HG03565 (cell line): ENCODE results near the gene DGKB.
"Not testable (repeated sequence)": the region's sequence is repeated elsewhere in the genome, so short reads cannot be mapped to it uniquely, and the experiment has no call there.

Experiments used
- ATAC-seq: cut with Tn5 transposase; IDR thresholded peaks from one replicate; pipeline ENCODE4 v1.9.1; 2021; ENCODE audit warnings: mild to moderate bottlenecking, moderate library complexity; ENCODE audit not compliant: unreplicated experiment

The DGKB gene

DNA sequence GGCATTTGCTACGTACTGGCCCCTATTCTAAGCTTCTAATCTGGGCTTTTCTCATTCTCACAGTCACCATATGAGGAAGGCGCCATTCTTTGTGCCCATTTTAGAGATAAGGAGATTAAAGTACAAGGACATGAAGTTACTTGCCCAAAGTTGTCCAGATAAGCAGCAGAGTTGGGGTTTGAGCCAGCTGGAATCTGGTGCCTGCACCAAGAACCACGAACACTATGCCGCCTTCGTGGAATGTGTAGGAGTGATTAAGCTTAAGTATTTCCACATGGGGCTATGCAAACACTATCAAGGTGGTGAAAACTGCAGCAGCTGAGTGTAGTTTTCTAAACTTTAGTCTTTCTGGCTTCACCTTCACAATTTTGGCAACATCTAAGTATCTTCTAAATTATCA, 570.4 kb downstream of the DGKB start:
- no peak for ATAC-seq

DNA sequence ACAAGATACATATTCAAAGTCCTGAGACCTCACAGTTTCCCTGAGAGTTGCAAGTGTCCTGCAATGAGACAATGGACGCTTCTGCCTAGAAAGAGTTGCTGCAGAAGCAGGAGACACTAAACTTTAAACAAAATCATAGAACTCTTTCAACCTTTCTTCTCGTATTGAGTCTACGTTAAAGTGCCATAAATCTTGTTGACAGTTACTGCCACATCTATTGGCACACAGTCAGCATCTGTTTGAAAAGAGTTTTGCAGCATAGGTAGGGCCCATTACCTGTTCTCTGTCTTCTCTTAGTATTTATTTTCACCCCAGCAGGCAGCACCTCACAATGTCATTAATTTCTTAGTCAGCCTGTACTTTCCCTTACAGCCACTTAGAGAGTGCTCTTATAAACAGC, 577.8 kb downstream of the DGKB start:
- no peak for ATAC-seq

DNA sequence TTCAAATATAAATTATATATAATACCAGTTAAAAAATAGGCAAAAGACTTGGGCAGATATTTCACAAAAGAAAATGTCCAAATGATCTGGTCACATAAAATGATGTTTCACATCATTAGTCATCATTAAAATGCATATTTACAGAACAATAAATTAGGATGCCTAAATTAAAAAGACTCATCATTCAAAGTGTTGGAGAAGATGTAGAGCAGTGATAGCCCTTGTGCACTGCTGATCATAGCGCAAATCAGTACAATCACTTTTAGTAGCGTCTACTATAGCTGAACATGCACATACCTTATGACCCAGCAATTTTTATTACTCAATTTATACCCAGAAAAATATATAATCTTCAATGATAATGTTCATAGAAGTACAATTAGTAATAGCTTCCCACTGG, 579.8 kb downstream of the DGKB start:
- ATAC-seq, result no peak

DNA sequence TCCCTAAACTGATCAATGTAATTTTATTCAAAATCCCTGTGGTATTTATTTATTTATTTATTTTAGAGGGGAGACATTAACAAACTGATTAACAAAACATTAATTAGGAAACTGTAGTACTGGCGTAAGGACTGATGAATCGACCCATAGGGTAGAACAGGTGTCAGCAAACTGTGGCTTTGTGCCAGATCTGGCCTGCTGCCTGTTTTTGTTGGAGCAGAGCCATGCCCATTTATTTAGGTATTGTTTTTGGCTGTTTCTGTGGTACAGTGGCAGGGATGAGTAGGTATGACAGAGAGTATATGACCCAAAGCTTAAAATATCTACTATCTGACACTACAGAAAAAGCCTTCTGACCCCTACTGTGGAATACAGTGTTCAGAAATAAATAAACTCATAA, 580.6 kb downstream of the DGKB start:
- no peak for ATAC-seq

DNA sequence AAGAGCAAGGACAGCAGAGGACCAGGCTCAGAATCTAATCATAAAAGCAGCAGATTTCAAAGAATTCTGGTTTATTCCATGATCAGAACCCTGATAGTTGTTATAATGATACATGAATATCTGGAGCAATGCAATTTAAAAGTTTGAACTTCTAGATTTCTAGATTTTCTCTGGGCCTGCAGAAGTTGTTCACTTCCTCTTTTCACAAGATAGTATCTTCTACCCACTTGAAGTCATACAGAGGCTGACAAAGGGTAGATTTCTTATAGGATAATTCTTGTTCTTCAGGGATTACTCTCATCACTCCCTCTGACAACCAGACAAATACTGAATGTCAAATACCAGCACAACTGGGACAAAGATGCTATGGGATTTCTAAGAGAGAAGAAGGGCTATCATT, 593.1 kb downstream of the DGKB start:
- no peak for ATAC-seq

DNA sequence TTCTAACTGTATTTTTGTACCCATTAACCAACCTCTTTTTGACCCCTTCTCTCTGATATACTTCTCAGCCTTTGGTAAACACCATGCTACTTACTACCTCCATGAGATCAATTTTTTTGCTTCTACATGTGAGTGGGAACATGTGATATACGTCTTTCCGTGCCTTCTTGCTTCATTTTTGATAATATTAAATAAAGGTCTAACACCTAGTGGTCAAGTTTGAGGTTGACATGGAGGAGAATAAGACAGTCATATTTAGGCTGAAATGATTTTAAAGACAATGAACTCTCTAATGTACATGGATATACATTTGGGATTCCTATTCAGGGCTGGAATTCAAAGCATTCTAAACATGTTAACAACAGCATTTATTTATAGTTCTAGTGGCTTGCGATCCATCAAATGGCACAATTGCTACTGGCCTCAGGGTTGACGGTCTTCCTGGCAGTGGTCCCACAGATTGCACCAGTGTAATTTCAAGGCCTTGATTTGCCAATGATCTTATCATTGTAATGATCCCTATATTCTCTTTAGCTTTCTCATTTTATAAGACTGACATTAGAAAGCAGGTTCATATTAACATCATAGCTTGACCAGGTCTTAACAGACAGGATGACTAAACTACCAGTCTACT, 597.2 kb downstream of the DGKB start:
- ATAC-seq, result no peak

DNA sequence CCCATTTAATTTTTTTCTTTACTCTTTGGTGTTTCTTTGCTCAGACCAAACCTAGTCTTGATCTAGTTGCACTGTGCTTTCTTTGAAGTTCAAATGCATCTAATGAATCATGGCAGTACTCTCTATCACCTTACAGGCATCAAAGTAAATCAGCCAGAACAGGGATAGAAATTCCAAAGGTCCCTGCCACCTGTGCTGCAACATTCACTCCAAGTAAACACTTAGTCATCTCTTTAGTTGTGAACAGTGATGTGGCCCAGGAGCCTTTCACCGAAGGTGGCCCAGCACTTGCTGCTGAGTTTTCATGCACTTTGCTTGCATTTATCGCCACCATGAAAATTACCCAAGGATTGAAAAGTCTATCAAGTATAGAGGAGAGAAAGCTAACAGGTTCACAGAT, 599.0 kb downstream of the DGKB start:
- ATAC-seq, result no peak

DNA sequence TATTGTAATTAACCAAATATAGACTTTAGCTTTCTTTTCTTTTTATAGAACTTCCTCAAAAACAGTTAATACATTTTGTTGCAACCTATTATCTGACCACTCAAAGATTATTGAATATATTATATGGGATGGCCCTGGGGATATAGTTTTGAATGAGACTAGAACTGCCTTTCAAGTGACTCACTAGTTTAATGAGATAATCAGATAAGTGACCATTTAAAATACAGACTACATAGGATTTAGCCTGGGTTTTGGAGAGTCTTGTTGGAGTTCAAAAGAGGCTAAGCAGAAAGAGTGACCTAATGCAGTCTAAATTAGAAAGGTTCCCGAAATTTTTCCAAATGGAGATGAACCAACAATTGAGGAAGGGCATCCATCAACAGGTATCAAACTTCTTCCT, 607.9 kb downstream of the DGKB start:
- no peak for ATAC-seq

DNA sequence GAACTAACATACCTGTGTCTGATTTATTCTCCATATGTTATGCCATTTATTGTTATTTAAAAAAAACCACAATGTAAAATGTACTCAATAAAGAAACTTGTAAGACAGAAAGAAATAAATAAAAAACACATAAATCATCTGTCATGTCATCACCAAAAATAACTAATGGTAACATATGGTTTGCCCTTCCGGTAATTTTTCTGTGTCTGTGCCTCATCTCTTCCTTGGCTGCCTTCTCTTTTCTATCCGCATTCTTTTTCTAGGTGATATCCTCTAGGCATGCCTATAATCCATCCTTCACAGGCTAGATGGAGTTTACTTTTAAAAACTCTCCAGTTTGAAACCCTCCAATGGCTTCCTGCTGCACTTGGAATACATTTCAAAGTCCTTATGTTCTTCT, 609.1 kb downstream of the DGKB start:
- no peak for ATAC-seq

DNA sequence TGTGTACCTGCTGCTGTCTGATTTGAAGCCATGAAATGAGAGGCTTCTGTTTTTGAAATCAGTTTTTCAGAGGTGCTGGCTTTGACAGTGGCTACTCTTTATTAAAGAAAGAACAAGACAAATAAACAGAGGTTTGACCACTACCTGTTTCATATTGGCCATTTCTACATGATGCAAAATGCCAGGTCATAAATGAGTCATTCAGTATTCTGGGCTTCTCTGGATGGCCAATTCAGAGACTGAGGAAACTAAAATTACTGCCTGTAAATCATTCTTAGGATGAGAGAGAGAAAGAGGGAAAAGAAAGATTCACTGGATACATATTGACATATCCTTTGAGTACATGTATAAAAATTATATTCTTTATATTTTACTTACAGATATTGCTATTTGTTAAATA, 609.8 kb downstream of the DGKB start:
- no peak for ATAC-seq

DNA sequence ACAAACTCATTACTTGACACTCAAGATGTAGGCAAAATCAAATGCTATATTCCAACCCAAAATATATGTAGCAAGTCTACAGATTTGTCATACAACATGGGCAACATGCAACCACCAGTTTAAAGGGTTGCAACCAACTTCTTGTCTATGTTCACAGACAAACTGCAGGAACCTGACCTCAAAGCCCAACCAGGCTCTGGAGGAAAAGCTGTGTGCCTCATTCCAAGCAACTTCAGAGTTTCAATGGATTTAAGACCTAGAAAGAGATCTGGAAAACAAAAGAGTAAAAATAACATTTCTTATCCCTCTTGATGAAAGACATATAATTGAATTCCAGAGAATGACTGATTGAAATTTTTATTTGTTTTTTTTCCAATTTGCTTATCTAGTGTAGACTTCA, 612.6 kb downstream of the DGKB start:
- ATAC-seq, result no peak

DNA sequence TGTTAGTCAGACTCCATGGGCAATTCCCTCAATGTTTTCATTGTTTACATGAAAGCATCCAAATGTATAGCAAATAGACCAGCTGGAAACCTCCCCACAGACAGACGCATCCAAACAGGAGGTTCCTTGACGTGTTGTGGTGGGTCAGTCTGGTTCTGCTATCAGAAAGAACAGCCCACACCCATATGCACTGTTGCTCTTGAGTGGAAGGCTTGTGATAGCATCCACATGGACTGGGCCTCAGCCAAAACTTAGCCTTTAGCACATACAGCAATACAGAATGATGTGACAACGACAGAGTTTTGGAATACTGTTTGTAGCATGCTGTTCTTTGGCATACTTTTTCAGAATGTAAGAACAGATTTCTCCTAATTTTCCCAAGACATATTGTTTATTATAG, 613.9 kb downstream of the DGKB start:
- no peak for ATAC-seq

DNA sequence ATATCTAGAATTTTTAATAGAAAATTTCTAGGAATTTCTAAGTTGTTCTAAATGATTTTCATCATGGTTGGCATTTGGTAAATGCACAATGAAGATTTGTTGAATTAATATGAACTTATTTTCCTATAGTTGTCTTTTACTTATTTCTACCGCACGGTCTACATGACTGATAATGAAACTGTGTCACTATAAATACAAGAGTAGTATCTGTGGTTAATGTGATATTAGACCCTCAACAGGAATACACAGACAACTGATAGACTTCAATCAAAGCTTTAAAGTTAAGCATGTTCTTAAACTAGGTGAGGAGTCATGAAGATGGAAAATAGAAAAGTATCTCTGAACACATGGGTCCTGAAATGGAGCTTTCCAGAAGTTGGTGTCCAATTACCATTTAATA, 615.2 kb downstream of the DGKB start:
- ATAC-seq, result no peak

DNA sequence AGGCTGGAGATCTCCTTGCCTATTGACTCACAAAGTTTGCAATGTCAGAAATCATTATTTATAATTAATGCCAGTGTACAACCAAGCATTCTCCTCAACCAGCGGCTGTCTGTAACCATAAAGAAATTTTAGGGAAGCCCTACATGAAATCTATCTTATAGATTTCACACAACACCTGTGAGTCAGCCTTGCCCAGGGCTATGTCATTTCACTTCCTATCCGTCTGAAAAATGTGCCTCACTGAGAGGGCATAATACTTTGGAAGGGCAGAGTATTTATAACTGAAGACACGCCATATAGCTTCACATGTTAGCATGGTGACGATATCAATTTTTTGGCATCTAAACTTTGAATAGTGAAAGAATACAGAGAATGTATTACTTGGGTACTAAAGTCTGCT, 616.5 kb downstream of the DGKB start:
- ATAC-seq, result no peak

DNA sequence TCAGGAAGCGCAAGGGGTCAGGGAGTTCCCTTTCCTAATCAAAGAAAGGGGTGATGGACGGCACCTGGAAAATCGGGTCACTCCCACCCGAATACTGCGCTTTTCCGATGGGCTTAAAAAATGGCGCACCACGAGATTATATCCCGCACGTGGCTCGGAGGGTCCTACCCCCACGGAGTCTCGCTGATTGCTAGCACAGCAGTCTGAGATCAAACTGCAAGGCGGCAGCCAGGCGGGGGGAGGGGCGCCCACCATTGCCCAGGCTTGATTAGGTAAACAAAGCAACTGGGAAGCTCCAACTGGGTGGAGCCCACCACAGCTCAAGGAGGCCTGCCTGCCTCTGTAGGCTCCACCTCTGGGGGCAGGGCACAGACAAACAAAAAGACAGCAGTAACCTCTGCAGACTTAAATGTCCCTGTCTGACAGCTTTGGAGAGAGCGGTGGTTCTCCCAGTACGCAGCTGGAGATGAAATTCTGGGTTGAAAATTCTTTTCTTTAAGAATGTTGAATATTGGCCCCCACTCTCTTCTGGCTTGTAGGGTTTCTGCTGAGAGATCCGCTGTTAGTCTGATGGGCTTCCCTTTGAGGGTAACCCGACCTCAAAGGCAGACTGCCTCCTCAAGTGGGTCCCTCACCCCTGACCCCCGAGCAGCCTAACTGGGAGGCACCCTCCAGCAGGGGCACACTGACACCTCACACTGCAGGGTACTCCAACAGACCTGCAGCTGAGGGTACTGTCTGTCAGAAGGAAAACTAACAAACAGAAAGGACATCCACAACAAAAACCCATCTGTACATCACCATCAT, 623.3 kb downstream of the DGKB start:
- ATAC-seq, result not testable (repeated sequence)

DNA sequence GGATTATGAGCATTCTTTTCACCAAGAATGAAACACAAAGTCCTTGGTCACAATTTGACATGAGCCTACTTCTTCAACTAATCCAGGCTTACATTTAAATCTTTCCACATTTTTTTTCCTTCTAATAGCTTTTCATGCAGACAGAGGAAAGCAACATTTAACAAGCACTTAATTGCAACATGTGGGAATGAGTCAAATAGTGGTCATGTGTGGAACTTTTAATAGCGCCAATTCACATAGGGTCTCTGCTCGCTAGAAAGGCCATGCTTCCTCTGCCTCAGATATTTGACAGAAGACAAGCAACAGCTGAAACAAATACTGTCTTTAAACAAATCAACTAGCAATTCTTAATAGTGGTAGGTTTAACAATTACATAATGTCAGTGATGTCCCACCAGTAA, 627.2 kb downstream of the DGKB start:
- no peak for ATAC-seq

DNA sequence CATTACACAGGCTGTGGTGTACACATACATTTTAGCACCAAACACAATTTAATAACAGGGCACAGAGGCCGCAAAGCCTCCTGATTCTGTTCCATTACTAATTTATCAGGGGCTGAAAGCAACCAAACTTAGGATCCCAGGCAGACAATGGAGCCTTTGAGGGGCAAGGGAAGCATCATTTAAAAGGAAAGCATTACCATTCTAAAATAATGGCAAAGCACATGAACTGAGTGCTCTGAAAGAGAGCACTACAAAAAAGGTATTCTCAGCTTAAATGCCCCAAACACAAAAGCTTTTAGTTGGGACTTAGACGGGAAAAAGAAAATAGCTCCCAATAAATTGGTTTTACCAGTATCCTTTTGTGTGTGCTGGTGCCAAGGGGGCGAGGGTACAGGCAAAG, 631.1 kb downstream of the DGKB start:
- ATAC-seq, result no peak

DNA sequence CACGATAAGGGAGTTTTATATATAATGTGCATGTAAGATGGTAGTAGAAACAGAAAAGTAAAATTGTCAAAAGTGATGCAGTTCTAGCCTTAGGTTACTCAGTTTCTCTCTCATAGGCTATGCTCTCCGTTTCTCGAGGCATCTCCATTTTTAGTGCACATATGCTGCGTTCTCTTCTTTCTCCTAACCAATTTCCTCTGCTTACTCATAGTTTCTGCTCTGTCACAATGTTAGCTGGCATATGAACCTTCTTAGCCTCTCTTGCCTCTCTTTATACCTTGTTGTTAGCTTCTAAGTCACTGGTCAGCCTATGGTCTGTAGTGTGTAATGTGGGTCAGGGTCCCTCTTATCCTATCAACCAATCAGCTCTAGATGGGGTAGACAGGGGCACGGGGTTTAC, 632.5 kb downstream of the DGKB start:
- no peak for ATAC-seq

DNA sequence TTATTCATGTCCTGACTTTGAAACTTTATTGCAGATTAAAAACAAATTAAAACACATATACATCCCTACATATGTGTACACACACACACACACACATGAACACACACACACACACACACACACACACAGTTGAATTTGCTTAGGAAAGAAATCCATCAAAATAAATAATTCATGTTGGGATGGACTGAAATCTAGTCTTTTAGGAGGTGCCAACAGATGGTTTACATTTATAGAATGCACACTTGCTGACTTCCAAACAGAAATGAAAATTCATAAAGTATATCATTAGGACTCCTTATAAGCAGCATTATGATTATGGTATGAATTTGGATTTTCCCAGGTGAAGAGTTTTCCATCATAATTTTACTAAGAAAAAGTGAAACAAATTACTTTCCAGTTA, 642.5 kb downstream of the DGKB start:
- no peak for ATAC-seq

DNA sequence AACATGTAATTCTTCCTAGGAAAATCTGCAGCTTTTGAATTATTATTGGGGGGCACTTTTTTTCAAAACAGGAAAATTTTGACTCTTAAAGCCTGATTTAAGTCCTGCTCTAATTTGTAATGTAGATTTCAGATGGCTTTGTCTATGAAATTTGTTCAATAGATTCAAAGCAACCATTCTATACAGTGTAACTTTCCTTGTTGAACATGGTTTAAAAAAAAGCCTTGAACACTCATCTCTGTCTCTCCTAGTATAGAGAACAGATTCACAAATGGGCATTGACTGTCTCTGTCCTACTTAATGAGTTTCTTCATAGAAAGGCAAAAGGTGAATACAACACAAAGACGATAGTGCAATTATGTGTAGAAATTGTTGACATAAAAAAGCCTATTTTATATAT, 643.7 kb downstream of the DGKB start:
- ATAC-seq, result no peak

DNA sequence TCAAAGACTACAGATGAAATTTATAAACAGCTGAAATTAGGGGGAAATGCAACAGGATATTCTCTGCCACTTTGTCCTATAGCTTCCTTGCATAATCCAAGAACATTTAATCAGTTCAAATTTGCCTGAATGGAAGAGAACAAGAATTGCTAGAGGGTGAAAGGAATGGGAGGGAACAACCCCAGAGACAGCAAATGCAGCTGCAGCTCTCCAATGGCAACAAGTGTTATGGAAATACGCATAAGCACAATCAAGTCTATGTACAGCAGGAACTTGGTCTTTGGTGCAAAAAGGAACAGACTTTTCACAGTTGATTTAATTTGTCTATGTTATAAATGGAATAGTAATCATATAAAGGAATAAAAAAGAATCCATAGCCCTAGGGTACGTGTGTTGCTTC, 644.1 kb downstream of the DGKB start:
- no peak for ATAC-seq

DNA sequence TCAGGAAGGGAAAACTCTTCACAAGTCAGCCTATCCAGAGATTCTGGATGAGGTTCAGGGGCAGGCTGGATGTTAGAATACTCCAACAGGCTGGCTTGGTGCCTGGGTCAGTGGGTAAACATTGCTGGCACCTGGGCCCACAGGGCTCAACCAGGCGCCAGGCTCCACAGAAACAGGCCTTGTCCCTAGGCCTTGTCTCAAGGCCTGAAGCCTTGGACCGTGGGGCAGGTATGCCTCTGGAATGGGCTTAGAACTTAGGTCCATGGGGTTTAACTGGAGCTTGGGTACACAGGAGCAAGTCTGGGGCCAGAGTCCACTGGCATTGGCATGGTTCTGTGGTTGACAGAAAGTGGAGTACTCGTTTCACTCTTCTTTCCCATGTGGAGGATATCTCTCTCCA, 650.1 kb downstream of the DGKB start:
- no peak for ATAC-seq

DNA sequence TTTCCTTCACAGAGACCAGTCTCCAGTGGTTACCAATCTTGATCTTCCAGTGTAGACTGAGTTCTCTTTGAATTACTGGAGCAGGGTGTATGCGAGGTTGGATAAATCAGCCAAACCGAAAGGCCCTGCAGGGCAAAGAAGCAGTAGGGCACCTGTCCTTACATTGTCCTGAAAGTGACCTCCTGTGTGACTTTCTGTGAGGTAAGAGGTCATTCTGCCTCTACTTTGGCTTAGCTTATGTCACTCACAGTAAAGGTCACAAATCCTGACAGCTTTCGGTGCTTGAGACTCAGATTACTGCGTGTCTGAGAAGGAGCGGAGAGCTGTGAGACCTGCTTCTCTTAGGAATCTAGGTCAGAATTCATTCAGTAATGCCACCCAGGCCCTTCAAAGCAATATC, 660.4 kb downstream of the DGKB start:
- no peak for ATAC-seq
